Epidermal melanocyte (primary cell): ENCODE measurements around the gene RNF222.
A peak's percentile ranks its signal among the peaks of the same experiment; 100 is the strongest.
"Not testable (repeated sequence)": the region's sequence is repeated elsewhere in the genome, so short reads cannot be mapped to it uniquely, and the experiment has no call there.

Experiments
- DNase-seq: peaks from one replicate; pipeline ENCODE4 v3.0.0; 2011; ENCODE audit warnings: low spot score; ENCODE audit not compliant: insufficient read length

The RNF222 gene

DNA sequence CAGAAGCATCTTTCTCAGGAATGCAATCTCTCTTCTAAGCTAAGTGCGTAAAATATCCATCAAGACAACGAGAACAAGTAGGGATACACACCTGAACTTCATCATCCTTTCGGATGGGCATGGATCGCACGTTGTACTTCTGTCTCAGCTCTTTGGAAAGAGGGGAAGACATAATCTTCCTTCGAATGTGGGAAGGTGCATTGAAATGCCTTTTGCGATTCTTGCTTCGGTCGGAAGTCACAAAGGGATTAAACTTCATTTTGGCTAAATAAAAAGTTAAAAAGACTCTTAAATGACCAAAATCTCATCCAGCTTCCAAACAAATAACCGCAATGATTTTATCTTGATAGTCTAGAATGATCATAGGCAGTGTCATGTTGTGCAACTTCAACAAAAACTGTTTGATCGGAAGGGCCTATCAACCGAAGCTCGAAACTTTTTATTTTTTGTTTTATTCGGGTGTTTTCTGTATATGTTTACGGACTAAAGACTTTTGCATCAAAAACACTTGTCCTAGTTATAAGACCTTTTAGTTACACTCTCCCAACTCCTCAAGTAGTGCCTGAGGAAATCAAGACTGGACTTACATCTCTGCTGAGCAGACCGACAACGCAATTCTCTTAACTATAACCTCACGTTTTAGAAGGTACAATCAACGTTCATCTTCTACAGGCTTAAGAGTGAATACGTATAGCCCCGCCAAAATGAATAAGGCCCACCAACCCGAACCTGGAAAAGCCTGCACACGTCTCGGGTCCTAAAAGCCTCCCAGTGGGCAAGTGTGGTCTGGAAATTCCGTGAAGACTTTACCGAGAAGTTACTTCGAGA lies 15.4 kb downstream of the RNF222 start:
- no peak for DNase-seq

DNA sequence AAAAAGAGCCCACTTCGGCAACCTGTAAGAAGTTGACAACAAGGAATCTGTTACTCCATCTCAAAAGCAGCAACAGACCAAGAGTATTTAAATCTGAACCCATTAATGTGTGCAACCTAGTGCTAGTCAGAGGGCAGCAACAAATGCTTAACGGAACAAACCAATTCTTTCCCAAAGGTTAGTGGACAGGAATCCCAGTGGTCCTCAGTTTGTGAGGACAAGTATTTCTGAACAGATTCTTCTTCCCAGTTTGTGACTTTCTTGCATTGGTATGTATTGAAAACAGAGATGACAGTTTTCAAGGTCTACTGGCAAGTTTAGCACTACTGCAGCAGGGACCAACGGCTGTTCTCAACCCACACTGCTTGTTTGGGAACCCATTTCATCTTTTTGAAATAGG lies 17.6 kb downstream of the RNF222 start:
- DNase-seq = no peak

DNA sequence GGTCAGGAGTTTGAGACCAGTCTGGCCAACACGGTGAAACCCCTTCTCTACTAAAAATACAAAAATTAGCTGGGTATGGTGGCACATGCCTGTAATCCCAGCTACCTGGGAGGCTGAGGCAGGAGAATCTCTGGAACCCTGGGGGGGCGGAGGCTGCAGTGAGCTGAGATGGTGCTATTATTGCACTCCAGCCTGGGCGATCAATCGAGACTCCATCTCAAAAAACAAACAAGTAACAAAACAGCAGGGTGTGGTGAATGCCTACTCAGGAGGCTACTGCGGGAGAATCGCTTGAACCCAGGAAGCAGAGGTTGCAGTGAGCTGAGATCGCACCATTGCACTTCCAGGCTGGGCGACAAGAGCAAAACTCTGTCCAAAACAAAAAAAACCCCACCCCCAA lies 19.5 kb downstream of the RNF222 start:
- not testable (repeated sequence) for DNase-seq

DNA sequence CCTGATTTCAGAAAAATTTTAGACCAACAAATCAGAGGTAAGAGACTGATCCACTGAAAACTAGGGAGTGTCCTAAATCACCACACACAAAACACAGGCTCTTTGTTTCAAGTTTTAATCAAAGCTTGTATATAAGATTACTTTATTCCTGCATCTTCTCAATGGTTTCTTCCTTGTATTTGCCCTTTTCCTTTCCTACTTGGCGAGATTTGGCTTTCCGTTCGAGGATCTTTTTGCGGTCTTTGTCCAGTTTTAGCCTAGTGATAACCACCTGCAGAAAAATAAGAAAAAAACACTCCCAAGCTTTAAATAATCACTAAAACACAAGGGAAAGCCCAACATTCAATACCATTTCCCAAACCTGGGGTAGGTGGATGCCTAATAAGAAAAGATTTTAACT lies 20.2 kb downstream of the RNF222 start:
- no peak for DNase-seq

DNA sequence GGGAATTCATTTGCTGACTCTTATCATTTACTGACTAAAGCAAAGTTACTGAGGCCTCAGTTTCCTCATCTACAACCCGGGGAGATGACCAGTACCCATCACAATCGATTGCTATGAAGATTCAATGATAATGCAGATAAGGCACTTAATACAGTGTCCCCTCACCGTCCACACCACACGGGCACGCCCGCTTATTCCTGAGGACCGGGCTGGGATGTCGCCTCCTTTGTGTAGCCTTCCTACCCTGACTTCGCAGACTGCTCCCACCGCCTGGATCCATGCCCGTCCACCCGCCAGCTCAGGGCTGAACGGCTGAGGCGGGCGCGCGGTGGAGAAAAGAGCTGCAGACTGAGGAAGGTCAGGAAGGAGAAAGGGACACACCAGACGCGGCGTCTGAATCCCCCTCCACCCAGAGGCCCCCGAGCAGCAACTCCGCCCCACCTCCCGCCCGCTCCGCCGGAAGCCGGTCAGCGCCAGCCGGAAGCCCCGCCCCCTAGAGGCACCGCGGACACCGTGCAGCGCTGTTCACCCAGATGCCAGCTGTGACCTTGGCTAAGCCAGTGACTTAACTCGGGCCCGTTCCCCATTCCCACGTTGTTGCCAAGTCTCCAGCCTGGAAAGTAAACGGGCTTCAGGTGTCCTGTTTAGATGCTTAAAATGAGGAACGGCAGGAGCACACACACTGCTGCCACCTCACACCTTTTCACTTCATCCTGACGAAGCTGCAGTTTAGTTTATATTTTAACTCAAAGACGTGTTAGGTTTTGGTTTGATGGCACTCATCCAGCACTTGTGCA lies 21.2 kb downstream of the RNF222 start, which contains the start of gene KRABD2:
TSS of gene KRABD2 (minus strand) at position 434 of the 797 bp plus-strand sequence.
- peak; percentile 97 for DNase-seq

DNA sequence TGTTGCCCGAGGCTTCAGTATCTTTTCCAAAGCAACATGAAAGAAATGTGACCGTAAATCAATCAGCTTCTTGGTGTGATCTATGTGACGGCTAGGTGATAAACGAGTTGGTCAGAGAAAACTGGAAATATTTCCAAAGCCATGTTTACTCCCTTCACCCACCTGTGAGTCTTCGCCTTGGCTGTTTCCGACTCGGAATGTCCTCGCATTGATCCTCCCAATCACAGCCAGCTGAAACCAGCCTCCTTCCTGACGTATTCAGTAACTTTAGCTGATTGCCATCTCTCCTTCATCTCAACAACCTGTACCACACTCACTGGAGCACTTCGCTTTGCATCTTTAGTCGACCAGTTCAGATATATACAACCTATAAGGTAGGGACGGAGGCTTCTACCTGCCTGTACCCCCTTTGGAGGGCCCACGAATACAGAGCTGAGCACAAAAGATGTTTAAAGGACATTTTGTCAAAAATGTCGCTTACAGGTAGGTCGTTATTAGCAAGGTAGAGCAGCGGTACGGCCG lies 21.8 kb downstream of the RNF222 start:
- no peak for DNase-seq

DNA sequence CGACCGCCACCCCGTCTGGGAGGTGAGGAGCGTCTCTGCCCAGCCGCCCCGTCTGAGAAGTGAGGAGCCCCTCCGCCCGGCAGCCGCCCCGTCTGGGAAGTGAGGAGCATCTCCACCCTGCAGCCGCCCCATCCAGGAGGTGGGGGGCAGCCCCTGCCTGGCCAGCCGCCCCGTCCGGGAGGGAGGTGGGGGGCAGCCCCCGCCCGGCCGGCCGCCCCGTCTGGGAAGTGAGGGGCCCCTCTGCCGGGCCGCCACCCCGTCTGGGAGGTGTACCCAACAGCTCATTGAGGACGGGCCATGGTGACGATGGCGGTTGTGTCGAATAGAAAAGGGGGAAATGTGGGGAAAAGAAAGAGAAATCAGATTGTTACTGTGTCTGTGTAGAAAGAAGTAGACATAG lies 23.8 kb downstream of the RNF222 start:
- not testable (repeated sequence) for DNase-seq

DNA sequence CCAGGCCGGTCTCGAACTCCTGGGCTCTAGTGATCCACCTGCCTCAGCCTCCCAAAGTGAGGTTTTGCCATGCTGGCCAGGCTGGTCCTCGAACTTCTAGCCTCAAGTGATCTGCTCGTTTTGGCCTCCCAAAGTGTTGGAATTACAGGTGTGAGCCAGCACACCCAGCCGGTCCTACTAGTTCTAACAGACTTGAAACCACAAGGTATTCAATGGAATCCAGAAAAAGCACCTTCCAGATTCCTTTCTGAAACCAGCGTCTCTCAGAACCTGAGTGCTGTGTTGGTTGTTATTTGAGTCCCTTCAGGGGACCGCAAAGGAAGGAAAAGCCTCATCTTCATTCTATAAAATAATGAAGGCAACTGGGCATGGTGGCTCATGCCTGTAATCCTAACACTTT lies 25.2 kb downstream of the RNF222 start:
- DNase-seq = no peak

DNA sequence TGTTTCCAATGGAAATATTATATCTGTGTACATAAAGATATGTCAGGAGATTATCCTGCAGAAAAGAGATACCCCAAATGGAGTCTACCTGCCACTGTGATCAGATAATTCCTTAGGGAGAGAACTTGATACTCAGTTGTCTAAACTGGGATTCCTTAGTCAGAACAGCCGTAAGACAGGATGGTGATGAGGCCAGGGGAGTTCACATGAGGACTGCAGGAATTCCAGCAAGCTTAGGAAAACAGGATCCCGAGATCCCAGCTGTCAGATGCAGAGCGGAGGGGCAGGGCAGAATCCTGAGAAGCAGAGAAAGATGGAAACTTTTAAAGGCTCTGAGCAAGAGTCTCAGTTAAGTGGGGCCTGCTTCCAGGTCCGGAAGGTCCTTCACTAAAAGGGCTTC lies 25.8 kb downstream of the RNF222 start:
- no peak for DNase-seq

DNA sequence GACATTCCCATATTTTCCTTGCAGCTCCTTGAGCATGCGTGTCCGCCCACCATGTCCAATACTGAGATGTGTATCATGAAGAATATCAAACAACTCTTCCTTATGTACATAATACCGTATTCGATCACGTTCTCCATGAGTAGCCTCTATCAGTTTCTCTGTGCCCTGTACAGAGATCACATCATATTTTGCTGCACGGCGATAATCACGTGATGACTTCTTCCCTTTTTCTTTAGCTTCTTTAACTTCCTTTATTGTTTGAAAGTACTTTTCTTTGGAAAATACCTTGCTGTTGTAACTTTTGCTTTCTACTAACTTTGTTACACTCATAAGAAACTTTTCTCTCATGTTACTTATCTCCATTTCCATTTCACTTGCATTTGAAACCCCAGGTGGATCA lies 27.7 kb downstream of the RNF222 start:
- no peak for DNase-seq

DNA sequence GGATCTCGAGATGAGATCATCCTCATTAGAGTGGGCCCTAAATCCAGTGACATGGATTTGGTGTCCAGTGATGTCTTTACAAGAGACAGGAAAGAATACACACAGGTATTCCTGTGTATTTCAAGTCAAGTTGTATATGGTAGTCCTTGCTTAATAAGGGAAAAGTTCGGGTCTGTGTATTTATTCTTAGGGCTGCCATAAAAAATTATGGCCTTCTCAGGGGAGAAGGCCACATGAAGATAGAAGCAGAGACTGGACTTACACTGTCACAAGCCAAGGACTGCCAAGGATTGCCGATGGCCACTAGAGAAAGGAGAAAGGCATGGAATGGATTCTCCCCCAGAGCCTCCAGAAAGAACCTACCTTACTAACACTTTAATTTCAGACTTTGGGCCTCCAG lies 29.4 kb downstream of the RNF222 start:
- no peak for DNase-seq

DNA sequence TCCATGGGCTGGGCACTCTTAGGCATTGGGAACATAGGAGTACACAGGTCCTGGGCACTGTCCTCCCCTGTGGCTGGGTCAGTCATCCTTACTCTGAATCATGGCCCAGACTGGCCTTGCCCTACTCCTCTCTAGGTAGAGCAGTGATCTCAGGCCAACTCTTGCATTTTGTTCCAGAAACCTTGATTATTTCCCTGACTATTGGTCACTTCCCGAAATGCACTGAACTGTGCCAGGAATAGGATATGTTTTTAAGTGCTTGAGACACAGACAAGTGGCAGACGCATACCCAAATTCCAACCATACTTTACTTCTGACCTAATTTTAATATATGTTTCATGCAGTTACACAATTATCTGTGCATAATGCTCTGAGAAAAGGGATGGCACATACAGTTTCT lies 31.4 kb downstream of the RNF222 start:
- DNase-seq = no peak

DNA sequence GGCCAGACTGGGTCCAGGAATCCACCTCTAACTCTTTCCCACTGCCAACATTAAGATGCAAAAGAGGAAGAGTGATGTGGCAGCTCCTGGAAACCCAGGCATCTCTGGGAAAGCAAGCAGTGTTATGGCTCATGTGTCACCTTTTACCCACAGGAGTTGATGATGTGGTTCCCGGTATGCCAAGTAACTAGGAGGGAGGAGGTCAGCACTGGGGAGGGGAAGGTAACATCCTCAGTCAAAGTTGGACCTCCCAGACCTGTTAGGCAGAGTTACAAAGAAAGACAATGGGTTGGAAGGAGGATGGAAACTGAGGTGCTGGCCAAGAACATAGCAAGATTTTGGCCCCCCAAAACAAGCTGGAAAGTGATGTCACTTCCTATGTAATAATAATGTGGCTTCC lies 32.5 kb downstream of the RNF222 start:
- no peak for DNase-seq

DNA sequence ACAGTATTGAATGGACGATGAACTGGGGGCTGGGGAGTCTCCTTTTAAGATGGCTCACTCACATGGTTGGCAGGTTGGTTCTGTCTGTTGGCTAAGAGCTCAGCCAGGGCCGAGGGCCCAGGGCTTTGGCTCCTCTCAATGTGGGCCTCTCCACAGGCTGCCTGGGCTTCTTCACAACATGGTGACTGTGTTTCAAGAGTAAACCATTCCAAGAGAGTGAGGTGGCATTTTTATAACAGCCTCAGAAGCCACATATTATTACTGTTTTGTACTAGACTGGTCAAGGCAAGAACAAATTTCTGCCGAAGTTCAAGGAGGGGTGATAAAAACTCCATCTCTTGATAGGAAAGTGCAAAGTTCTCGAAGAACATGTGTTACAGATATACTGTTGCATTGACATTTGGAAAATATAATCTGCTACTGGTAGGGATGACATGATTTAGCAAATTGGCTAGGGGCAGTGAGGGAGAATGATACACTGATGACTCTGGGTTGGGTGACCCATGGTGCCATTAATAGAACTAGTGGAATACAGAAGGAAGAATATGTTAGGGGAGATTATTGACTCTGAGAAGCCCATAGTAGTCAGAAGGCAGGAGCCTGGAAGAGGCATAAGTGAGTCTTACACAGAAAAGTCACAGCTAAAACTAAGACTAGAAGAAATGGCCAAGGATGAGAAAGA lies 34.8 kb downstream of the RNF222 start:
- DNase-seq = no peak

DNA sequence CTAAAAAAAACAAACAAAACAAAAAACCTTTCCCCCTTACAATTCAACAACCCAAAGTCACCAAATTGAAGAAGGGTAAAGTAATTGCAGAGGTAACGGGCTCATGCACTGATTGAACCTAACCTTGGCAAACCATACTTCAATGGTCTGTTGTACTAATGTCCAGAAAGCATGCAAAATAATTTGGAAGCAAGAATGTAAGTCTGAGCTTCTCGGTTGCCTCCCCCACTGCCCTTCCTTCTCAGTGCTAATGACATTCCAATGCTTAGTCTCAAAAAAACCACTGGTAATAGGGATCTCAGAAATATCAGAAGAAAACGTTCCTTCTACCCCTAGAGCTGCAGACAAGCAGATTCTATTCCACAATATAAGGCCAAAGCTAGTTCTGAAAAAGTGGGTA lies 36.9 kb downstream of the RNF222 start:
- DNase-seq = no peak

DNA sequence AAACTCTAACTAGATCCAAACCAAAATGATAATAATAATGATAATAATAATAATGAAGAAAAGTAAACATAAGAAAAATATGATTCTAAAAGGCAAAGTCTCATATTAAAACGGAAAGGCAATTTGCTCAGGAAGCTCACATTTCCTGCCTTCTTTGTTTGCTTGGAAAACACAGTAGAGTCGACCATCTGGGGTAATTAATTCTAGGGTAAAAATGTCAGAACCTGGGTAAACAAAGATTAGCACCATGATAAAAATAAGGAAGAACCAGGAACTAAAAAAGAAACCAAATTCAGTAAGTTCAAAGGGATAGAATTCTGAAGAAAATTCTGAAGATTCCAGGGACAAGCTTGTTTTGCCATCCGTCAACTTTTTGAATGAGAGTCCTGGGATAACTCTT lies 37.4 kb downstream of the RNF222 start:
- DNase-seq = no peak

DNA sequence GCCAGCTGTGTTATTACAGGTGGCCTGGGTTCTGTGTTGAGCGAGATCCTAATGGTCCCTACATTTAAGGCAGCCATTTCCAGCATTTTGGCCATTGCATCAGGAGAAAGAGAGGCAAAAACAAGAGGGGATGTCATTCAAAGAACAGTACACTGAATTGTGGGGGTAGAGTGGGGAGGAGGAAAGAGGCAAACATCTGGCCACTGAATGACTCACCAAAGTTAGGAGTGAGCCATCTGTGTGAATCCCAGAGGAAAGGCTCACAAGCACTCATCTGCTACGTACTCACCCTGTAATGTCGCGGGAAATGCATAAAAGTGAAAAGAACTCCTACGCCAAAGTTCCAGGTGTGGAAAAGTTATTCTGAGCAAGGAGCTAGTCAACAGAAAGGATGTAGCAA lies 37.9 kb downstream of the RNF222 start:
- peak; percentile 36 for DNase-seq

DNA sequence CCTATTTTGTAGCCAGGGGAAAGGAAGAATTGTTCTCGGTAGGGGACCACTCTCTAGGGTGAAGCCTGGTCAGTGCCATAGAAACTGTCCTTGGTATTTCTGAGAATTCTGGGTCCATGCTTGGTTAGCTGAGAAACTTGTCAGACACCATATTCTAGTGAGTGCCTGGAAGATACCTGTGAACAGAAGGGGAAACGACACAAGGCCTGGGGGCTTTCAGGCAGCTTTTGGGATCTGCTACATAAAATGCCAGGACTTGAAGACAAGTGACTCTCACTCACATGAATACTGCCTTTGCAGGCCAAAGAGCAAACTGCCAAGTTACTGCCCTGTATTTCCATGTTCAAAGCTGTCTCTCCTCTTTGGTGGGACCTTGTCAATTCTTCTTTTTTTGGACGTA lies 39.7 kb downstream of the RNF222 start:
- DNase-seq = no peak

DNA sequence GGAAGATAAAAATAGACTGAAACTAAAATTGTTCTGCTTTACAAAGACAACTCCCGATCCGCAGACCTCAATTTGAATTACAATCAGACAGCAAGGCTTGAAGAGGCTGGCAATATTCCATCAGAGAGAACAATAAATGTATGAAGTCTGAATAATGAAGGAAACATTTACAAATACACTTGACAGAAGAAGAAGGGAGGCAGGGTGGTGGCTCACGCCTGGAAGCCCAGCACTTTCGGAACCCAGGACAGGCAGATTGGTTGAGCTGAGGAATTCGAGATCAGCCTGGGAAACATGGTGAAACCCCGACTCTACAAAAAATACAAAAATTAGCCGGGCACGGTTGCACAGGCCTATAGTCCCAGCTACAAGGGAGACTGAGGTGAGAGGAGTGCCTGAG lies 43.4 kb downstream of the RNF222 start:
- DNase-seq = no peak

DNA sequence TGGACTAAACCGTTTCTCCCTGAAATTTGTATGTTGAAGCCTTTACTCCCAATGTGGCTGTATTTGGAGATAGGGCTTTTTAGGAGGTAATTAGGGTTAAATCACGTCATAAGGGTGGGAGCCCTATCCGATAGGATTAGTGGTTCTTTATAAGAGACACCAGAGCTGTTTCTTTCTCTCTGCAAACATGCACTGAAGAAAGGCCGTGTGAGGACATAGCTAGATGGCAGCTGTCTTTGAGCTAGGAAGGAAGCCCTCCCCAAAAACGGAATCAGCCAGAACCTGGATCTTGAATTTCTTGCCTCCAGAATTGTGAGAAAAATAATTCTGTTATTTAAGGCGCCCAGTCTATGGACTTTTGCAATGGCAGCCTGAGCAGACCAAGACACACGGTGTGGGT lies 43.9 kb downstream of the RNF222 start:
- DNase-seq = no peak

DNA sequence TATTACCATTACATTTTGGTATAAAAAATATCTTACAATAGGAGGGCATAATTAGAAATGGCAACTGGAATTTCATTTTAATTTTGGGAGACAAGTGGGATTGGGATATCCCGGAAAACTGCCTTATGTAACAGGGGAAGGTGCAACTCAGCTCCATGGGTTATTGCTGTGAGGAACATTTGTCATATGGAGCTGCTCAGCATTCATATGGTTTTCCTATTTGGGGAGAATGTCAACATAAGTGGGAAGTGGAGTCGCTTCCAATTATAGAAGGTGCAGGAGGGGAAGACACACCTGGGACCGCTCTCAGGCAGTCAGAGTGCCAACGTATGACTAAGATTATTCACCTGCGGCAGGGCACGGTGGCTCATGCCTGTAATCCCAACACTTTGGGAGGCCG lies 47.3 kb downstream of the RNF222 start:
- DNase-seq = no peak

DNA sequence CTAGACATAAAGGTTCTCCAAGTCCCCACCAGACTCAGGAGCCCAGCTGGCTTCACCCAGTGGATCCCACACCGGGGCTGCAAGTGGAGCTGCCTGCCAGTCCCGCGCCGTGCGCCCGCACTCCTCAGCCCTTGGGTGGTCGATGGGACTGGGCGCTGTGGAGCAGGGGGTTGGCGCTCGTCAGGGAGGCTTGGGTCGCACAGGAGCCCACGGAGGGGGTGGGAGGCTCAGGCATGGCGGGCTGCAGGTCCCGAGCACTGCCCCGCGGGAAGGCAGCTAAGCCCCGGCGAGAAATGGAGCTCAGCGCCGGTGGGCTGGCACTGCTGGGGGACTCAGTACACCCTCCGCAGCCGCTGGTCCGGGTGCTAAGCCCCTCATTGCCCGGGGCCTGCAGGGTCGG lies 50.6 kb downstream of the RNF222 start:
- not testable (repeated sequence) for DNase-seq
